GM23338 (cell line): ENCODE measurements around the gene ZNF778. TPM values are rescaled to one million over a fixed set of nuclear protein-coding genes. Genes with fewer than 3 reads are reported as not detected.

Source experiments
- ATAC-seq: fragments of 200-7000 bp; cut with Tn5 transposase; 3 replicates; pipeline ENCODE4 v1.9.1; 2020
- DNase-seq: peaks from one replicate; pipeline ENCODE4 v3.0.0-alpha.2; 2015; ENCODE audit warnings: low spot score
- H2AFZ ChIP-seq: fragments of 200-600 bp; sonication (generic); 2 replicates; pipeline ENCODE4 v1.8.0; 2016; ENCODE audit warnings: antibody characterized with exemption, mild to moderate bottlenecking, moderate library complexity
- H3F3A ChIP-seq: fragments of 200-600 bp; sonication (generic); replicated peaks from 2 replicates; pipeline ENCODE4 v1.8.0; 2017; ENCODE audit warnings: antibody characterized with exemption, mixed run types, low read depth
- H3K27ac ChIP-seq: fragments of 200-600 bp; sonication (generic); 2 replicates; pipeline ENCODE4 v1.6.1; 2016; ENCODE audit warnings: low read depth
- H3K27me3 ChIP-seq: fragments of 200-600 bp; sonication (generic); 2 replicates; pipeline ENCODE4 v1.8.0; 2016; ENCODE audit warnings: mild to moderate bottlenecking, mixed run types, moderate library complexity; ENCODE audit not compliant: insufficient read depth
- H3K36me3 ChIP-seq: fragments of 200-600 bp; sonication (generic); 2 replicates; pipeline ENCODE4 v1.8.0; 2016; ENCODE audit warnings: mild to moderate bottlenecking; ENCODE audit not compliant: insufficient read depth
- H3K4me1 ChIP-seq: fragments of 200-600 bp; sonication (generic); 2 replicates; pipeline ENCODE4 v1.8.0; 2016; ENCODE audit warnings: mild to moderate bottlenecking, moderate library complexity; ENCODE audit not compliant: insufficient read depth
- H3K4me2 ChIP-seq: fragments of 200-600 bp; sonication (generic); 2 replicates; pipeline ENCODE4 v1.7.1; 2017; ENCODE audit warnings: mixed run types
- H3K4me3 ChIP-seq: fragments of 200-600 bp; sonication (generic); 2 replicates; pipeline ENCODE4 v1.6.1; 2016; ENCODE audit warnings: mixed run types
- H3K79me2 ChIP-seq: fragments of 200-600 bp; sonication (generic); replicated peaks from 2 replicates; pipeline ENCODE4 v1.8.0; 2017; ENCODE audit warnings: mild to moderate bottlenecking; ENCODE audit not compliant: insufficient read depth
- H3K9me2 ChIP-seq: fragments of 200-600 bp; sonication (generic); 2 replicates; pipeline ENCODE4 v1.8.0; 2017; ENCODE audit not compliant: insufficient read depth
- H4K20me1 ChIP-seq: fragments of 200-600 bp; sonication (generic); replicated peaks from 2 replicates; pipeline ENCODE4 v1.8.0; 2017; ENCODE audit warnings: mild to moderate bottlenecking; ENCODE audit not compliant: insufficient read depth
- H3K27ac Mint-ChIP-seq: 2 replicates; pipeline ENCODE4 v1.8.0; 2020; ENCODE audit warnings: inconsistent platforms, mild to moderate bottlenecking, moderate library complexity, mixed read lengths
- H3K27me3 Mint-ChIP-seq: 3 replicates; pipeline ENCODE4 v1.8.0; 2022; ENCODE audit warnings: low read depth, mild to moderate bottlenecking, moderate library complexity, mixed read lengths, inconsistent platforms; ENCODE audit not compliant: insufficient read depth, poor library complexity
- H3K36me3 Mint-ChIP-seq: 3 replicates; pipeline ENCODE4 v1.8.0; 2021; ENCODE audit warnings: low read depth, mild to moderate bottlenecking, inconsistent platforms, moderate library complexity, mixed read lengths
- H3K4me1 Mint-ChIP-seq: 3 replicates; pipeline ENCODE4 v1.8.0; 2020; ENCODE audit warnings: mild to moderate bottlenecking, inconsistent platforms, mixed read lengths
- H3K4me3 Mint-ChIP-seq: 3 replicates; pipeline ENCODE4 v1.8.0; 2021; ENCODE audit warnings: moderate library complexity, mild to moderate bottlenecking, inconsistent platforms, mixed read lengths
- H3K9me3 Mint-ChIP-seq: 3 replicates; pipeline ENCODE4 v1.8.0; 2020; ENCODE audit warnings: moderate library complexity, mild to moderate bottlenecking, inconsistent platforms, mixed read lengths
- NANOG ChIP-seq: IDR thresholded peaks from 2 replicates; pipeline ENCODE4 v1.6.1; 2016; ENCODE audit warnings: antibody characterized with exemption, borderline replicate concordance
- ZNF114 ChIP-seq: fragments of 250-450 bp; sonication (Bioruptor Pico); IDR thresholded peaks from 2 replicates; pipeline ENCODE4 v1.5.0; 2020; ENCODE audit warnings: mild to moderate bottlenecking, moderate library complexity
- polyA plus RNA-seq: library from polyadenylated mRNA; unstranded; fragments of >200 nt; fragmentation: Nextera tagmentation; extraction: Ambion mirVana; gene quantifications from 2 replicates; pipeline ENCODE4 v1.2.1, GENCODE V29; 2016
- total RNA-seq: library from RNA; depleted of rRNA; stranded (reverse); fragments of >200 nt; shearing (Covaris generic); gene quantifications from 2 replicates; pipeline ENCODE4 v1.2.3, GENCODE V29; 2014
- TF ChIP-seq, protein P1 (sequence below): IDR thresholded peaks from one replicate; pipeline ENCODE4 v1.6.1; 2018; ENCODE audit warnings: antibody characterized with exemption; ENCODE audit not compliant: unreplicated experiment
- TF ChIP-seq, protein P2 (sequence below): IDR thresholded peaks from 2 replicates; pipeline ENCODE4 v1.6.1; 2016; ENCODE audit warnings: antibody characterized with exemption

Gene ZNF778
- total and polyA plus RNA-seq, 2 experiments from 2014 or later: 7.9 to 43.4 TPM

- no peaks in the 10 kb centered on the region for H3K9me2 ChIP-seq
- peaks cover 19% of the 10 kb centered on the region for H3K9me3 Mint-ChIP-seq
- TF ChIP-seq, protein P1, sequence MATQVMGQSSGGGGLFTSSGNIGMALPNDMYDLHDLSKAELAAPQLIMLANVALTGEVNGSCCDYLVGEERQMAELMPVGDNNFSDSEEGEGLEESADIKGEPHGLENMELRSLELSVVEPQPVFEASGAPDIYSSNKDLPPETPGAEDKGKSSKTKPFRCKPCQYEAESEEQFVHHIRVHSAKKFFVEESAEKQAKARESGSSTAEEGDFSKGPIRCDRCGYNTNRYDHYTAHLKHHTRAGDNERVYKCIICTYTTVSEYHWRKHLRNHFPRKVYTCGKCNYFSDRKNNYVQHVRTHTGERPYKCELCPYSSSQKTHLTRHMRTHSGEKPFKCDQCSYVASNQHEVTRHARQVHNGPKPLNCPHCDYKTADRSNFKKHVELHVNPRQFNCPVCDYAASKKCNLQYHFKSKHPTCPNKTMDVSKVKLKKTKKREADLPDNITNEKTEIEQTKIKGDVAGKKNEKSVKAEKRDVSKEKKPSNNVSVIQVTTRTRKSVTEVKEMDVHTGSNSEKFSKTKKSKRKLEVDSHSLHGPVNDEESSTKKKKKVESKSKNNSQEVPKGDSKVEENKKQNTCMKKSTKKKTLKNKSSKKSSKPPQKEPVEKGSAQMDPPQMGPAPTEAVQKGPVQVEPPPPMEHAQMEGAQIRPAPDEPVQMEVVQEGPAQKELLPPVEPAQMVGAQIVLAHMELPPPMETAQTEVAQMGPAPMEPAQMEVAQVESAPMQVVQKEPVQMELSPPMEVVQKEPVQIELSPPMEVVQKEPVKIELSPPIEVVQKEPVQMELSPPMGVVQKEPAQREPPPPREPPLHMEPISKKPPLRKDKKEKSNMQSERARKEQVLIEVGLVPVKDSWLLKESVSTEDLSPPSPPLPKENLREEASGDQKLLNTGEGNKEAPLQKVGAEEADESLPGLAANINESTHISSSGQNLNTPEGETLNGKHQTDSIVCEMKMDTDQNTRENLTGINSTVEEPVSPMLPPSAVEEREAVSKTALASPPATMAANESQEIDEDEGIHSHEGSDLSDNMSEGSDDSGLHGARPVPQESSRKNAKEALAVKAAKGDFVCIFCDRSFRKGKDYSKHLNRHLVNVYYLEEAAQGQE: no peak
- H3K36me3 Mint-ChIP-seq: peaks cover 57% of the 10 kb centered on the region
- peaks cover 13% of the 10 kb centered on the region for H3K79me2 ChIP-seq
- H3K27ac ChIP-seq: no peak overlapping the region
- H2AFZ ChIP-seq: no peak overlapping the region
- DNase-seq (no peak), ATAC-seq (no peak)
- no peaks in the 10 kb centered on the region; the same call in 2 of the 3 replicates for H3K4me1 Mint-ChIP-seq
- no peak overlapping the region for H3K4me2 ChIP-seq
- peaks cover 3% of the 10 kb centered on the region; the same call in 1 of the 2 replicates for H4K20me1 ChIP-seq
- H3F3A ChIP-seq: no peaks in the 10 kb centered on the region
- peaks cover 27% of the 10 kb centered on the region for H3K36me3 ChIP-seq
- peaks cover 8% of the 10 kb centered on the region for H3K27me3 Mint-ChIP-seq
- no peak overlapping the region for H3K27ac Mint-ChIP-seq
- no peak overlapping the region for H3K4me3 Mint-ChIP-seq
- H3K4me3 ChIP-seq: no peak overlapping the region
- H3K27me3 ChIP-seq: no peaks in the 10 kb centered on the region
- peaks cover 6% of the 10 kb centered on the region; the same call in 1 of the 2 replicates for H3K4me1 ChIP-seq
Observed at GRCh38 chr16:89222931-89223330, 5.4 kb downstream of the ZNF778 start.

- Histone ChIP-seq H3K4me3 (no peak overlapping the region), H2AFZ (no peak overlapping the region), H3K36me3 (peaks cover 37% of the 10 kb centered on the region), H3K4me1 (no peaks in the 10 kb centered on the region), H3K79me2 (no peaks in the 10 kb centered on the region; the same call in 1 of the 2 replicates), H3K4me2 (no peak overlapping the region), H3K27ac (no peak overlapping the region), H3K27me3 (no peaks in the 10 kb centered on the region), H3K9me2 (no peaks in the 10 kb centered on the region), H4K20me1 (no peaks in the 10 kb centered on the region; the same call in 1 of the 2 replicates), H3F3A (no peaks in the 10 kb centered on the region)
- H3K36me3 Mint-ChIP-seq: peaks cover 73% of the 10 kb centered on the region
- H3K27ac Mint-ChIP-seq: no peak overlapping the region
- TF ChIP-seq ZNF114 (CRISPR knock-in tag): no peak
- TF ChIP-seq, protein P2, sequence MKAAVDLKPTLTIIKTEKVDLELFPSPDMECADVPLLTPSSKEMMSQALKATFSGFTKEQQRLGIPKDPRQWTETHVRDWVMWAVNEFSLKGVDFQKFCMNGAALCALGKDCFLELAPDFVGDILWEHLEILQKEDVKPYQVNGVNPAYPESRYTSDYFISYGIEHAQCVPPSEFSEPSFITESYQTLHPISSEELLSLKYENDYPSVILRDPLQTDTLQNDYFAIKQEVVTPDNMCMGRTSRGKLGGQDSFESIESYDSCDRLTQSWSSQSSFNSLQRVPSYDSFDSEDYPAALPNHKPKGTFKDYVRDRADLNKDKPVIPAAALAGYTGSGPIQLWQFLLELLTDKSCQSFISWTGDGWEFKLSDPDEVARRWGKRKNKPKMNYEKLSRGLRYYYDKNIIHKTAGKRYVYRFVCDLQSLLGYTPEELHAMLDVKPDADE: no peak
- H3K4me3 Mint-ChIP-seq: no peak overlapping the region
- no peak for DNase-seq
- peaks cover 32% of the 10 kb centered on the region for H3K9me3 Mint-ChIP-seq
- no peak for ATAC-seq
- peaks cover 8% of the 10 kb centered on the region for H3K27me3 Mint-ChIP-seq
- H3K4me1 Mint-ChIP-seq: no peaks in the 10 kb centered on the region
Observed at GRCh38 chr16:89224665-89225064, 7.2 kb downstream of the ZNF778 start.

DNA sequence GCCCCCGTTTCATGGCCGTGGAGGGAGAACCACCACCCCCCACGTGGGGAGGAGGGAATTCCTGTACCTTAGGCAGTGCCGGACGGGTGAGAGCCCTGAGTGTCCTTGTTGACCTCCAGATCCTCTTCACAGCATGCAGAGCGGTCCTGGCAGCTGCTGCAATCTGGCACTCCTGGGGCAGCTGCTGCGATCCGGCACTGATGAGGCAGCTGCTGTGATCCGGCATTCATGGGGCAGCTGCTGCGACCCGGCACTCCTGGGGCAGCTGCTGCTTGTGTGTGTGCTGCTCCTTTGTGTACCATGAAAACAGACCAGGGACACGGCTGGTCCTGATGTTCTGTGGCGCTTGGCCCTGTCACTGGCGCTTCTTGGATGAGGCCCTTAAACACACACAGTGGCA is 12.8 kb downstream of the ZNF778 start:
- no peak for DNase-seq
- Histone ChIP-seq H2AFZ (no peak overlapping the region), H3K79me2 (no peaks in the 10 kb centered on the region), H3K4me1 (no peaks in the 10 kb centered on the region), H3K27me3 (no peaks in the 10 kb centered on the region), H3K27ac (no peak overlapping the region), H3K4me2 (no peak overlapping the region), H4K20me1 (no peaks in the 10 kb centered on the region), H3K36me3 (peaks cover 40% of the 10 kb centered on the region), H3K4me3 (no peak overlapping the region), H3K9me2 (no peaks in the 10 kb centered on the region), H3F3A (0 out of 2 replicates have a peak, but pooled peaks cover 4% of the 10 kb centered on the region)
- Mint-ChIP-seq H3K9me3 (peaks cover 66% of the 10 kb centered on the region), H3K4me3 (no peak overlapping the region), H3K27me3 (peaks cover 8% of the 10 kb centered on the region), H3K36me3 (peaks cover 95% of the 10 kb centered on the region), H3K4me1 (no peaks in the 10 kb centered on the region), H3K27ac (no peak overlapping the region)
- no peak for ATAC-seq
- TF ChIP-seq, protein P2: no peak
- TF ChIP-seq ZNF114 (CRISPR knock-in tag) (no peak), NANOG (no peak)
